ENCODE measurements around the gene ANK3.

ANK3 gene

GRCh38 chr10:60389413-60390025 is at the start of gene ANK3:
ANK3 (minus strand) TSS chr10:60389875; CDS start chr10:60389538, 337 bp downstream.
- no peak for DNase-seq (ENCODE audit: low spot score)

DNA sequence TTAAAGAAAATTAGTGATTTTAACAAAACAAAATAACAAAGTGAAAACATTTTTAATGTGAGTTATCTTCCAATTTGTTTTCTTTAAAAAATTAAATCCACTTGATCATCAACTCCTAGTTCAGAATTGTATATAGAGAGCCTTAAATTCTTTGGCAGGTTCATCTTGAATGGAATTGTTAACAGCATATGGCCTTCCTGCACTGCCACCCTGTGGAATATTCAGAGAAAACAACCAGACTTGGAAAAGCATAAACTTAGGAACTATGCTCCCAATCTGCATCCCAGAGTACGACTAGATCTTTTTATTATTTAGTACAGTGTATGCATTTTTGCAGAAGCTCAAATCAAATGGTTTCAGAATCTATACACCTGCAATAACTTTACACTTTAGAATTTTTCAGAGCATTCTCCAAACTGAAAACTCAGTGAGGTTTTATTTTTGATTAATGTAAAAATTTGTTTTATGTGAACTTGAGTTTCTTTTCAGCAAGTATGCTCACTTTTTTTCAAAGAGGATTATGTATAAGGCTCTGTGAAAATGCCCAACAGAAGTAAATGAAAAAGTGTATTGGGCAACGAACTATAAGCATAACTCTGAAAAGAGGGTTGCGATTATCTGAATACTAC is 44.9 kb upstream of the ANK3 start:
- peak; percentile 12 for DNase-seq (ENCODE audit: low spot score)

- no peak for DNase-seq (ENCODE audit: low spot score)
Measured at GRCh38 chr10:60433684-60434083, 44.0 kb upstream of the ANK3 start.

DNA sequence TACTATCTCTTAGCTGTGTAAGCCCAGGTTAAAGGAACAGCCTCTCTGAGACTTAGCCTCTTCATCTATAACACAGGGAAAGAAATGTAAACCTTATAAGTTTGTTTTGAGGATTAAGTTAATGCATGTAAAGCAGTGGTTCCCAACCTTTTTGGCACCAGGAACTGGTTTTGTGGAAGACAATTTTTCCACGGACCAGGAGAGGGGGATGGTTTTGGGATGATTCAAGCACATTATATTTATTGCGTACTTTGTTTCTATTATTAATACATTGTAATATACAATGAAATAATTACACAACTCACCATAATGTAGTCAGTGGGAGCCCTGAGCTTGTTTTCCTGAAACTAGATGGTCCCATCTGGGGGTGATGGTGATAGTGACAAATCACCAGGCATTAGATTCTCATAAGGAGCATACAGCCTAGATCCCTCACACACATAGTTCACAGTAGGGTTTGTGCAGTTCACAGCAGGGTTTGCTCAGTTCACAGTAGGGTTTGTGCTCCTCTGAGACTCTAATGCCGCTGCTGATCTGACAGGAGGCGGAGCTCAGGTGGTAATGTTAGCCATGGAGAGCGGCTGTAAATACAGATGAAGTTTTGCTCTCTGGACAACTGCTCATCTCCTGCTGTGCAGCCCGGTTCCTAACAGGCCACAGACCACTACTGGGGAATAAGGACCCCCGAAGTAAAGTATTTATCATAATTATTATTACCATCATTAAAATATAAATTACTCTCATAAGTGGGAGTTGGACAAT is 41.3 kb upstream of the ANK3 start:
- DNase-seq (ENCODE audit: low spot score): no peak

- no peak for DNase-seq (ENCODE audit: low spot score)
Measured at GRCh38 chr10:60430017-60430416, 40.3 kb upstream of the ANK3 start.

DNA sequence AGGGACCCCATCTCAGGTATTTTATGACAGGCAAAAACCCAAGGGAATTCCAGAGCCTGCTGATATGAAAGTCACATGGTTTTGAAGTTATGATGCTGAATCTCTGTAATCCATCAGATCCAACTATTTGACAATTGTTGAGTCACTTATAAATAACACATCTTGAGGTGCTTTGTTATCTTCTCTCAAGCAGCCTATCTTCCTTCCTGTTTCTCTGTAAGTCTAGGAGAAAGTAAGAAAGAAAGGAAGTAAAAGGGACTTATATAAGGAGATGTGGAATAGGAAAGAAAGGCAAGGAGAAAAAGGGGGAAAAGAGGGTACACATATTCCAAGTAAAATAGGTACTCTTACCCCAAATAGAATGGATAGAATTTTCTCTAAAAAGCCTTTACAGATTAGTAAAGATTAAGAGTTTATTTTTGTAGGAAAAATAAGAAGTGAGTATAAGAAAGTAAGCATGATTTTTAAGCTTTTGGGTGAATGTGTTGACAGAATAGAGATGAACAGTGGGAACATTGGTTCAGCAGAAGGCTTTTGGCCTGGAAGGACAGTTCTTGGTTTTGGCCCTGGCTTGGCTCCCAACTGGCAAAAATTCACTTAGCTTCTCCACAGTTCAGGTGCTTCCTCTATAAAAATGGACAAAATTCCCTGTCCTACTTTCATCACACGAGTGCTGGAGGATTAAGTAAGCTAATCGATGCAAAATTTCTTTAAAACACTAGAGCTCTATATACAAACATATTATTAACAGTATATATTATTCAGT is 39.6 kb upstream of the ANK3 start:
- no peak for DNase-seq (ENCODE audit: low spot score)

GRCh38 chr10:60428387-60428737 is 38.7 kb upstream of the ANK3 start:
- DNase-seq (ENCODE audit: low spot score): no peak

GRCh38 chr10:60427709-60428386 is 38.2 kb upstream of the ANK3 start:
- DNase-seq (ENCODE audit: low spot score): no peak

DNA sequence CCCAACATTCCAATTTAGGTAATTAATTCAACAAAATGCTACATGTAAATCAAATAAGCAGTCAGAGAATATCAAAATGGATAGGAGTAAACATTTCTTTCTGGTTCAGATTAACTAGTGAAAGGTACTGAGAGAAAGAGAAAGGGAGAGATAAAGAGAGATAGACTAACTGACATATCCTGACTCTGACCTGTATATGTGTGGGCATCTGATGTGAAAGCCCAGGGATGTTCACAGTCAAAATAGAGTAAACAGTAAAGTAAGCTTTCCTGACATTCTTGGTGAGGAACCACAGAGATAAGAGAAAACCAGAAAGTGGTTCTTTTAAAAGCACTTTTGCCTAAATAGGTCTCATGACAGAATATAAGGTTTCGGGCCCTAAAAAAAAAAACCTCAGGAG is 37.5 kb upstream of the ANK3 start:
- DNase-seq (ENCODE audit: low spot score): no peak

GRCh38 chr10:60426425-60426824 is 36.8 kb upstream of the ANK3 start:
- DNase-seq (ENCODE audit: low spot score): no peak

DNA sequence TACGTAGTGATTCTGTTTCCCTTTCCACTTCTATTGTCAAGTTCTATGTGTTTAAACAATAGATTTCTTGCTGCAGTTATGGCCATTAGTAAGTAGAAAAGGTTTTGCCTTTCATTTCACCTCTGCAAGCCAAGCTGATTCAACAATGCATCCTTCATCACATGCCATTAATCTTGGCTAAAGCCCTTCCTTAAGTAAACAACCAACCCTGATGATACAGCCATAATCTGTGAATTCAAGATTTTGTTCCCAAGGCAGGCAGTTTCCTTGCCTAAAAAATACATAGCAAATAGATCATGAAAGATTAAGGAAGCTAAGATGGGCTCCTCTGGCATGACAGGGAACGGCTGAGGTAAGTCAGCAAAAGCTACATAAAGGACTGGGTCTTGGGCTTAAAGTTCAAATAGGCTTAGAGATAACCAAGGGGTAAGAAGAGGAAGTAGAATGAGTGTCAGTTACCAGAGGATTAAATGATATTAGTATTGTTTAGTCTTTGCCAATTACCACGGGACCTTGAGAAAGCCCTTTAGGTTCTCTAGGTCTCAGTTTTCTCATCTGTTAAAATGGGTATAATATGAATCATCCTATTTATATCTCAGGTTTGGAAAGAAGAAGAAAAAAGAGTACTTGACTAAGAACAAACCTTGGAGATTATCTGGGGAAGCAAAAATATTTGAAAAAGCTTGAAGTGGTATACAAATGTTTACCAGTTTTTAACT is 35.9 kb upstream of the ANK3 start:
- DNase-seq (ENCODE audit: low spot score): no peak

DNA sequence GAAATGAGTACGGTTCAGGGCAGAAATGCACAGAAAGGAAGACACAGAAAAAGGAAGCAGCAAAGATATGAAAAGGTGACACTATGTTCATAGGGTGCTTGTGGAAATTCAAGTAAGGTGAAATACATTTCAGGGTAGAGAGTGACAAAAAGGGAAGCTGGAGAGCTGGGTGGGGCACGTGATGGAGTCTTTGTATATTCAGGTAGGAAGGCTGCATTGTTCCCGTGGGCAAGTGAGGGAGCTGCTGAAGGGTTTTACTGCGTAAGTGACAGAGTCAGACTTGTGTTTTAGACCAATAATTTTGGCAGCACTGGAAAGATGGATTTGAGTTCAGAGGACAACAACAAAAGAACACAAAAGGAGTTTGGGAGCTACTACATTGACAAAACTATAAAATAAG is 35.3 kb upstream of the ANK3 start:
- no peak for DNase-seq (ENCODE audit: low spot score)

- no peak for DNase-seq (ENCODE audit: low spot score)
Measured at GRCh38 chr10:60423920-60424319, 34.2 kb upstream of the ANK3 start.

DNA sequence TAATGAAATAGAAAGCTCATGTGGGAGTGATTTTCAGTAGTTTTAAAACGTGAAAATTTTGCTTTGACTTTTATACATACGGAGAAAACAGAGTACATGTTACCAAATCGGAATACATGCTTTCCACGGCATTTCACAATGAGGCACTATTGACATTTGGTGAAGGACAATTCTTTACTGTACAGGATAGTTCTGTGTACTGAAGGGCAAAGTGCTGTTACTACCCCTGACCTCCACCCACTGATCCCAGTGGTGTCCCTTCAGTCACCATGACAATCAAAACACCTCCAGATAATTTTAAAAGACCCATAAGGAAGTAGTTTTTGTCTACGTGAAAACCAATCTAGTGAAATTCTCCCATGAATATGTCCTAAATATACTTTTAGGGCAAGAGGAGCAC is 33.1 kb upstream of the ANK3 start:
- DNase-seq (ENCODE audit: low spot score): no peak

GRCh38 chr10:60420991-60421894 is 31.6 kb upstream of the ANK3 start:
- DNase-seq (ENCODE audit: low spot score): no peak

DNA sequence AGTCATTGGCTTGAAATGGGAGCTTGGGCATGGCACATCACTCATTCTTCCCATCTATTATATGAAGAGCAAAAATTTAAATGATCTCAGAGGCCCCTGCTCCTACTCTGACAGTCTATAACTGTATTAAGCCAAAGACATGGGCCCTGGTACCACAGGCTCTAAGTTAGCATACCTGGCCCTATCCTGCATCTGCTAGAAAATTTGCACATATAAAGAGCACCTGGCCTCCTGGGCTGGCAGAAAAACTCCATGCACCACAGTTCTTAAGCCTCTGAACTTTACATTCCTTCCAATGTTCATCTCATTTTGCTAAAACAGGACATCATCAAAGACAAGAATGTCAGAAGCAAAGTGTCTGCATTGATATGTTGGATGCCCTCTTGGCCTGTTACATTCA is 29.6 kb upstream of the ANK3 start:
- DNase-seq (ENCODE audit: low spot score): no peak

- no peak for DNase-seq (ENCODE audit: low spot score)
Measured at GRCh38 chr10:60417901-60418300, 28.2 kb upstream of the ANK3 start.

DNA sequence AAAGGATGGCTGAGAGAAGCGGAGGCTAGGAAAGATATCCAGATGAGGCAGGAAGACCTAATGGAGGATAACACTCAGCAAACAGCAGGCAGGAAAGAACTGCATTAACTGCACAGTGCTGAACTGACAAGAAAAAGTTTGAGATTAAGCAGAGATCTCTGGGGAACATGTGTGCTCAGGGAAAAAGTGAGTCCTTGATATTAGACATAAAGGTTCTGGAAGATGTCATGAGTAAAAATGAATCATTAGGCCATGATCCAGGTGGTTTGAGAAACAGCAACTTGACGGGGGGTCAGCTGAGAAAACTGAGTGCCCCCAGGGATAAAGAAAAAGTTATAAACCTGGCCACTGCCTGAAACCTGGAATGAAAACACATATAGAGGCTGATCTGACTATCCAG is 27.3 kb upstream of the ANK3 start:
- DNase-seq (ENCODE audit: low spot score): no peak

- DNase-seq (ENCODE audit: low spot score): no peak
Measured at GRCh38 chr10:60414877-60415585, 25.4 kb upstream of the ANK3 start.

- no peak for DNase-seq (ENCODE audit: low spot score)
Measured at GRCh38 chr10:60414111-60414510, 24.4 kb upstream of the ANK3 start.

Data from CD4-positive, alpha-beta T cell treated with Interleukin-15 for 4 hours (primary cell).